Medulla oblongata (tissue), 1 donor: Measurements from ENCODE around the gene PHF20.
"Not testable (repeated sequence)": the region's sequence is repeated elsewhere in the genome, so short reads cannot be mapped to it uniquely, and the experiment has no call there.

Experiments used
- DNase-seq: peaks from one replicate; pipeline ENCODE4 v3.0.0-alpha.2; 2015; ENCODE audit errors: extremely low spot score

PHF20 gene

DNA sequence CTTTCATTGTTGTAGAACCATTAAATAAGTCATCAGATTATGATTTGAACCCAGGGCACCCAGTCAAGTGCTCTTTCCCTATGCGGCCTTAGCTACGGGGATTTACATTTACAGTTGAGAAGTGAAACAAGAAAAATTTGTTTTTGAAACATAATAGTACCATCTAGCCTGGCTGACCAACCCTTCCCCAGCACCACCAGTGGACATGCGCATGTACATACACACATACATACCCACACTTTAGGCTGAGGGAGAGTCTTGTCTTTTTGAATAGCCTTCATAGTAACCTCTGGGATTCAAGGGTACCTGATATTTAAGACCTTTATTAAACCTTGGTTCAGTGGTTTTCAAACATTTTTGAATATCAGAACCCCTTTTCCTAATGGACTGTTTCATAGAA lies 148.7 kb downstream of the PHF20 start:
- no peak for DNase-seq

DNA sequence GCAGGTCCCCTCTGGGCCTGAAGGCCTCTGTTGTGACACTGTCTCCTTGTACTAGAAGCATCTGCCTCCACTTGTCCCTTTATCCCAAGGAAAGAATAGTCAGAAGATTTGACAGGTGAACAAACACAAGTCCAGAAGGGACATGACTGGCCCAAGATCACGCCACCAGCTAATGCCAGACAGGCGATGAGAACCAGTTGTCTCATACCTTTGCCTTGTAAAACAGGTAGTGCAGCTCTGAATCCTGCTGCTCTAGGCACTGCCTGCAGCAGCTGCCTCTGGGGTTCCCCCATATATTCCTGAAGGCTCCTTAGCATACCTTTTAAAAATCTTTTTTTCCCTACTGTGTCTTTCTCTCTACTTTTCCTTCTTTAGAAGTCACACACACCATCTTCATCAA lies 157.5 kb downstream of the PHF20 start:
- DNase-seq = no peak

GRCh38 chr20:35934050-35934449 lies 162.2 kb downstream of the PHF20 start:
- no peak for DNase-seq

GRCh38 chr20:35939264-35939663 lies 167.4 kb downstream of the PHF20 start:
- no peak for DNase-seq

GRCh38 chr20:35941620-35942019 lies 169.8 kb downstream of the PHF20 start:
- DNase-seq = no peak

DNA sequence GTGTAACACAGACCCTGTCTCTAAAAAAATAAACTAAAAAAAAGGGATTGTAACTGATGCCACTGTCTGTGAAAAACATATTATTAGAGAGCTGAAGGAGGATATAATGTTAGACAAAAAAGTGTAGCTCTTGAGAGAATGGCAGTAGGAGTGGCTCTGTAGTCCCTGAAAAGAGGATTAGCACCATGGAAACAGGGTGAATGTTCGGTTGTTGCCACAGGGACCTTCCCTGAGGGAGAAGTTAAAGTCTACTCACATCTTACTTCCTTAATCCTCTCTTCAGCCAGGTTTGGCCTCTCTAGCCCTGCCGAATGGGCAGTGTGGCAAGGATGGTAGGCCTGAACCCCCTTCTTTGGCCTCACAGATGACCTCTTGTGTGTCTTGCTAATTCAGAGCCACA lies 170.4 kb downstream of the PHF20 start:
- DNase-seq = peak; percentile 21

DNA sequence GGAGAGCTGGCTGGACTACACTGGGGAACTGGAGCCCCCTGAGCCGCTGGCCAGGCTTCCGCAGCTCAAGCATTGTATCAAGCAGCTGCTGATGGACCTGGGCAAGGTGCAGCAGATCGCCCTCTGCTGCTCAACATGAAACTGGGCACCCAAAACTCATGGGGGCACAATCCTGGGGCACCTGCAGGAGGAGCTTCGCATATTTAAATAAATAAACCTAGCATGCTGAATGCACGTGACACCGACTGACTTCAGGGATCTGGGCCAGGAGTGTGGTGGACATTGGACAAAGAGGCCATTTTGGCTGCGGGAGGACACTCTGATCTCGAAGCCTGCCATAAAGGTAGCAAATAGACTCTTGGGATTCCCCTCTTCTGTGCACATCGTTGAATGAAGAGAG lies 175.7 kb downstream of the PHF20 start:
- DNase-seq = no peak

DNA sequence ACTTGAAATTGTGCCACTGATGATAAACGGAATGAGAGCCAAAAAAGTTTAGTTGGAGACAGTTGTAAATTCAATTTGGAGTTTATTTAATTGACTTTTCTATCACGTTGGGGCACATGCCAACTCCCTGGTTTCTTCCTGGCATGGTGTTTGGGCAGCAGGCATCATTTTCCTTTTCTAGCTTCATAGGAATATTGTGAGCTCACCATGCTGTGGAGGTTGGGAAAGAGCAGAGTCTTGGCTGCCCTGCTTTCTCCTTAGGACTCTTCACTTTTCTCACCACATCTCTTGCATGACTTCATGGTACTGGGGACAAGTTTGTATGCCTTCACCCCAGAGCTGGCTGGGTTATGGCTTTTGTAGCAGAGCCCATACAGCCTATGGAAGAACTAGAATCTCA lies 176.1 kb downstream of the PHF20 start:
- DNase-seq = no peak

- no peak for DNase-seq
Measured at GRCh38 chr20:35950093-35950492, 178.3 kb downstream of the PHF20 start.

- not testable (repeated sequence) for DNase-seq
Measured at GRCh38 chr20:35952080-35952479, 180.3 kb downstream of the PHF20 start.

DNA sequence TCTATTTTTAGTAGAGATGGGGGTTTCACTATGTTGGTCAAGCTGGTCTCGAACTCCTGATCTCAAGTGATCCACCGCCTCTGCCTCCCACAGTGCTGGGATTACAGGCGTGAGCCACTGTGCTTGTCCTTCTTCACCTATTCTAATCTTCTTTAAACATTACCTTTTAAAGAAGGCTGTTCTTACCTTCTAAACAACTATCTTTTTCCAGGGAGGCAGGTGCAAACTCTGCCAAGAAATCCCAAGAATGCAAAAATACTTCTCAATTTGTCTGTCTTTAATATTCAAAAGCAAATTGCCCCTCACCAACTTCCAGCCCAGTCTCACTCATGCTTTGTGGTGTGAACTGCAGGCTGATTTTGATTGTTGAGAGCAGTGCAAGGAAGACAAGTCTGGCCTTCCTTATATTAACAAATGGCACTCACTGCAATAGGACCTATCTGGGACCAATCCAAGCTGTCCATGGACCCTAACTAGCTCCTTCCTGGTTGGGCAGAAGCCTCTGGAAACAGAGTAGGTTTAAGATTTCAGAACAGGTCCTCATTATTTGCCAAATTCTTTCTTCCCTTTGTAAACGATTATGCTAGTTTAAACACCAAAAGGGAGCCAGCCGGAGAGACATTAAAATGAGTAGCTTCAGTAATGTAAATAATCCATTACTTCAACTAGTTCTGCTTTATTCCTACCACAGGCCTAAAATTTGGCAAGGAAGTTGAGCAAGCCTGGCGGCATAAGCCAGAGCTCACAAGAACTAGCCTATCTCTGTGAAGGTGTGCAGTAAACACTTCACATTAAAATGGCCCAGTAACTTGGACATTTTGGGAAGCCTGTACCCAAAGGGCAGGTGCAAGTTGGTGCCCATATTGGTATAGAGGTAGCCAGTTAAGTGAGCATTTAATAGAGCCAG lies 180.9 kb downstream of the PHF20 start:
- DNase-seq = peak; percentile 5

GRCh38 chr20:35953387-35954199 lies 181.8 kb downstream of the PHF20 start:
- peak; percentile 12 for DNase-seq

GRCh38 chr20:35954200-35954906 lies 182.5 kb downstream of the PHF20 start, which contains the start of gene SCAND1:
Gene SCAND1 (minus strand): TSS chr20:35954502. CDS start chr20:35954284, 218 bp downstream.
- DNase-seq = peak; percentile 99

DNA sequence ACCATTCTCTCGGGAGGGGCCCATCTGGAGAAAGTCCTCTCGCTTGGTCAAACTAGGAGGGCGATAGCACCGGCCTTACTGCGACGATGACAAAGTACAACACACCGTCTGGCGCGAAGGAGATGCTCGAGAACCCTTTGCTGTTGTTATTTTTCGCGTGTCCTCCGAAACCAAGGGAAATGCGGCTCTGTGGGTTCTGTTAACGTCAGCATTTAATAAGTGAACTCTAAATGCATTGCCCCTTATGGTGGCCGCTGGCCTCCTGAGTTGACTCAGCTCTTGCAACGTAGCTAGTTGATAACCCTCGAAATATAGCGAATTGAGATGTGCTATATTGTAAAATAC lies 183.1 kb downstream of the PHF20 start:
- no peak for DNase-seq

DNA sequence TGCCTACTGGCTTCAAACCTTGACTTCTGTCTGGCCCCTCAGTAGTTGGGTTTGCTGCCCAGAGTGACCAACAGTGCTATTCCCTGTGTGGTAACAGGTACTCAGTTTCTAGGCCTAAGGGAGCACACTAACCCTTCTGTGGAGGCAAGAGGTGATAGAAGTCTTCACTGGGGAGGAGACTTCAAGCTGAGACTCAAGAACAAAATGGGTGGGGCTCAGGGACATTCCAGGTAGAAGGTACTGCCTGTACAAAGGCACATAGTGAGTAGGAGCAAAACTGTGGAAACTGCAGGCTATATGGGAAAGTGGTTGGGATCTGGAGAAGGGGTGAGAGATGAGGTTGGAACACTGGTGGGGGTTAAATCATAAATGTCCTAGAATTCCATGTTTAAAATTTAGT lies 184.8 kb downstream of the PHF20 start:
- DNase-seq = no peak

- not testable (repeated sequence) for DNase-seq
Measured at GRCh38 chr20:35959291-35959690, 187.5 kb downstream of the PHF20 start.

DNA sequence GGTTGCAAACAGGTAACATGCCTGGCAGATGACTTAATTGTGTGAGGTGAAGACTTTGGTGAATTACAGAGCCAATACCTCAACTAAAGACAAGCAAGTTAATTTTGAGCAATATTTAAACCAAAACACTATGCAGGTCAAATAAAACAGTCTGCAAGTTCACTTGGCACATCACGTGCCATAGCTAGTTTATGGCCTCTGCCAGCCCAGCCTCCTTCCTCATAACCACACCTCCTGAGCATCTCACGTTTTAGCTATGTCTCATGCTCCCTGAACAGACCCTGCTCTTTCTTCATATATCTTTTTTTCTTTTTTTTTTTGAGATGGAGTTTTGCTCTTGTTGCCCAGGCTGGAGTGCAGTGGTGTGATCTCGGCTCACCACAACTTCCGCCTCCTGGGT lies 192.1 kb downstream of the PHF20 start:
- no peak for DNase-seq

DNA sequence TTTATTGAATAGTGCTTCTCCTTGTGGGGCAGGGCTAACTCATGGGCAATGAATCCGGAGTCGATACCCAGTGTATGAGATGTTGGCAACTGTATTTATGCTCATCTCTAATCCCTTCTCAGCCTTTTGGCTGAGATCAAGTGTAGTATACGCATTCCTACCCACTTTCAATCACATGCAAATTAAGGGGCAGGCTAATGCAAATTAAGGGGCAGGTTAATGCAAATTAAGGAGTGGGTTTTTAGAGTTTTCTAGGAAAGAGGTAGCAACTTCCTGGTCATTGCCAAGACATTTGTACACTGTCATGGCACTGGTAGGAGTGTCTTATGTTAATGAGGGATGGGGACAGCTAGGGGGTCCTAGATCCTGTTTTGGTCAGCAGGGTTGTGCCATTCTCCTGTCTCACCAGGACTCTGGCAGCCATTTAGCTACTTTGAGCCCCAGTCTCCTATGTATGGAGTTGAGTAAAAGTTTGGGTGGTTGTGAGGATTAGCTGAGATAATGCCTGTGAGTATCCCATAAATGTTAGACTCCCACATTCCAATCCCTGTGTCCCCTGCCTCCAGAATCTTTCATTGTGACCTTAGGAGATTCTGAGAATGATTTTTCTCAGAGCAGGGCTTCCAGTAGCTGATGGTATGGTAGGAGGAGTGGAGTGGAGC lies 196.3 kb downstream of the PHF20 start, which contains the start of gene CNBD2:
CNBD2 (plus strand) TSS at position 612 of the 662 bp plus-strand sequence. CDS start 173 bp downstream, outside the sequence.
- DNase-seq = no peak

GRCh38 chr20:35968930-35969329 lies 197.1 kb downstream of the PHF20 start:
- DNase-seq = no peak

- DNase-seq = no peak
Measured at GRCh38 chr20:35971981-35972380, 200.2 kb downstream of the PHF20 start.

DNA sequence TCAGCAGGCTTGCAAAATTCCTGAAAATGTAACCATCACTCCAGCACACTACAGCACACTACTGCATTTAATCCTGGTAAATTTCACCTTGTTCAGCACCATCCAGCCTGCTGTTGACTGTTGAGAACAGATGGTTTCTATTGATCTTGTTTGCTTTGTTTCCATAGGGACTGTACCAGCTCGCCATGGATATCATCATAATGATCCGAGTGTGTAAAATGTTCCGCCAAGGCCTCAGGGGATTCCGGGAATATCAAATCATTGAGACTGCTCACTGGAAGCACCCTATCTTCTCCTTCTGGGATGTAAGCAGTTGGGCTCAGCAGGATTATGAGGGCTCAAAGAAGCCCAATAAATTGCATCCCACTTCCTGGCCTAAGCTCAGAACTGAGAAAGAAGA lies 200.6 kb downstream of the PHF20 start:
- DNase-seq = no peak
